Dendritic cell treated with granulocyte-macrophage colony-stimulating factor and Interleukin-4, amounts not matched to agents 40 ng/mL and 50 ng/mL, for 4 days (primary cell): Measurements from ENCODE around the gene CIAO3.

Experiments used
- H3K27ac Mint-ChIP-seq: one replicate; pipeline ENCODE4 v1.8.0; 2022; ENCODE audit warnings: mild to moderate bottlenecking, mixed read lengths
- H3K27me3 Mint-ChIP-seq: one replicate; pipeline ENCODE4 v1.8.0; 2022; ENCODE audit warnings: mild to moderate bottlenecking, mixed read lengths
- H3K36me3 Mint-ChIP-seq: one replicate; pipeline ENCODE4 v1.8.0; 2022; ENCODE audit warnings: low read depth, mixed read lengths
- H3K4me1 Mint-ChIP-seq: one replicate; pipeline ENCODE4 v1.8.0; 2022; ENCODE audit warnings: low read depth, mixed read lengths
- H3K4me3 Mint-ChIP-seq: one replicate; pipeline ENCODE4 v1.8.0; 2022; ENCODE audit warnings: mild to moderate bottlenecking, moderate library complexity, mixed read lengths
- H3K9me3 Mint-ChIP-seq: one replicate; pipeline ENCODE4 v1.8.0; 2022; ENCODE audit warnings: mixed read lengths
- intact Hi-C: fragments of 100-400 bp; cut with micrococcal nuclease; formaldehyde crosslinking; loops from one replicate; pipeline ENCODE4 v1.15.0; 2022

CIAO3 gene

GRCh38 chr16:689175-689897, 51.5 kb downstream of the CIAO3 start:
- Mint-ChIP-seq H3K27me3 (peaks cover 35% of the 10 kb centered on the region), H3K27ac (peak overlapping the region; percentile 93), H3K9me3 (no peaks in the 10 kb centered on the region), H3K4me1 (peaks cover 54% of the 10 kb centered on the region), H3K36me3 (peaks cover 42% of the 10 kb centered on the region), H3K4me3 (peak overlapping the region; percentile 97)
- intact Hi-C loops, result no loop called here

DNA sequence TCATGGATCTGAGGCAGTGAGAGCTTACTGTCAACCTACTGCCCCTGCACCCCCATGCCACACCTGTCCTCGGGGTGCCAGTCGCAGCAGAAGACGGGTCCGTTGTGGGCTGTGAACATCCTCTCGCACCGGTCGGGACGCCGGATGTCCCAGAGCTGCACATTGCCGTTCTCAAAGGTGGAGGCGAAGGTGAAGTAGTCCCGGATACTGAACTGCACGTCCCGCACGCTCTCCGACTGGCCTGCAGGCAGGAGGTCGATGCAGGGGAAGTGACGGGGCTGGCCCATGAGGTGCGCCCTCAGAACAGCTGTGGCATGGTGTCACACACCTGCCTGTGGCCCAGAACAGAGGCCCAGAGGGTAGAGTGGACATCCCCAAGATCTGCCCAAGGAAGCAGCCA, 53.3 kb downstream of the CIAO3 start:
- H3K4me3 Mint-ChIP-seq, result no peak overlapping the region
- H3K9me3 Mint-ChIP-seq, result no peaks in the 10 kb centered on the region
- peaks cover 63% of the 10 kb centered on the region for H3K4me1 Mint-ChIP-seq
- intact Hi-C loops, result no loop called here
- H3K36me3 Mint-ChIP-seq, result peaks cover 61% of the 10 kb centered on the region
- H3K27ac Mint-ChIP-seq, result no peak overlapping the region
- peaks cover 18% of the 10 kb centered on the region for H3K27me3 Mint-ChIP-seq

DNA sequence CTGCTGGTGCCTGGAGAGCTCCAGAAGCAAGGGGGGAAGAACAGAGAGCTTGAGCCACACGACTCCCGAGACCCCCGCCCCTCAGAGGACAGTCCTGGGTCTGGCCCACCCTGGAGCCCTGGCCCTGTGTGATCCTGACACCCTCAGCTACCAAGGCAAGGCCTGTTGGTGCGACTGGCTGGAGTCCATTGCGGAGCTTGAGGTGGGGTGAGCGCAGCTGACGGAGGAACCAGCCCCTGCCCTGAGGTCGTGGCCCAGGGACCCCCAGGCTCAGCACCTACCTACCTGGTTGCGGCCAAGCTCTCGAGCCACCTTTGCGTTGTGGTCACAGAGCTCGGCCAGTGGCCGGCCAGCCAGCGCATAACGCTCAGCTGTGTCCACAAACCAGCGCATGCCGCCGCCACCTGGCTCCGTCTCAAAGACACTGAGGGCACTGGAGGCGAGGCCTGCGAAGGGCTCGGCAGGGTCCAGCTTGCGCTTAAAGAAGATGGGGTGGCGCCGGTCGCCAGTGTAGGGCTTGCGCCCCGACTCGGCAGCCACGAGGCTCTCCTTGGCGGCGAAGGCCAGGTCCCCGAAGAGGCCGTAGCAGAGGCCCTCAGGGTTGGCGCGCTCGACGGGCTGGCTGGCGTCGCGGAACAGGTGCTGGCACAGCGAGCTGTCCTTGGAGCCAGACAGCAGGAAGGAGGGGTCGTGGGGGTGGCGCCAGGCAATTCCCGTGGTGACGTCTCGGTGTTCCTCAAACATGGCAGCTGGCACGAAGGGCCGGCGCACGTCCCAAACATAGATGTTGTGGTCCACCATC, 54.1 kb downstream of the CIAO3 start:
- Mint-ChIP-seq H3K36me3 (peaks cover 69% of the 10 kb centered on the region), H3K27ac (no peak overlapping the region), H3K4me1 (peaks cover 72% of the 10 kb centered on the region), H3K4me3 (no peak overlapping the region), H3K9me3 (no peaks in the 10 kb centered on the region), H3K27me3 (peaks cover 11% of the 10 kb centered on the region)
- intact Hi-C loops, result no loop called here

GRCh38 chr16:685967-686366, 54.8 kb downstream of the CIAO3 start:
- H3K4me3 Mint-ChIP-seq, result peak overlapping the region; percentile 17
- peaks cover 4% of the 10 kb centered on the region for H3K27me3 Mint-ChIP-seq
- H3K27ac Mint-ChIP-seq, result peak overlapping the region; percentile 87
- H3K4me1 Mint-ChIP-seq, result peaks cover 76% of the 10 kb centered on the region
- H3K36me3 Mint-ChIP-seq, result peaks cover 76% of the 10 kb centered on the region
- H3K9me3 Mint-ChIP-seq, result no peaks in the 10 kb centered on the region
- intact Hi-C loops, result no loop called here

- Mint-ChIP-seq H3K9me3 (no peaks in the 10 kb centered on the region), H3K27ac (peak overlapping the region; percentile 87), H3K27me3 (no peaks in the 10 kb centered on the region), H3K36me3 (peaks cover 77% of the 10 kb centered on the region), H3K4me1 (peaks cover 75% of the 10 kb centered on the region), H3K4me3 (no peak overlapping the region)
- intact Hi-C loops, result no loop called here
Measured at GRCh38 chr16:684961-685696, 55.7 kb downstream of the CIAO3 start.

DNA sequence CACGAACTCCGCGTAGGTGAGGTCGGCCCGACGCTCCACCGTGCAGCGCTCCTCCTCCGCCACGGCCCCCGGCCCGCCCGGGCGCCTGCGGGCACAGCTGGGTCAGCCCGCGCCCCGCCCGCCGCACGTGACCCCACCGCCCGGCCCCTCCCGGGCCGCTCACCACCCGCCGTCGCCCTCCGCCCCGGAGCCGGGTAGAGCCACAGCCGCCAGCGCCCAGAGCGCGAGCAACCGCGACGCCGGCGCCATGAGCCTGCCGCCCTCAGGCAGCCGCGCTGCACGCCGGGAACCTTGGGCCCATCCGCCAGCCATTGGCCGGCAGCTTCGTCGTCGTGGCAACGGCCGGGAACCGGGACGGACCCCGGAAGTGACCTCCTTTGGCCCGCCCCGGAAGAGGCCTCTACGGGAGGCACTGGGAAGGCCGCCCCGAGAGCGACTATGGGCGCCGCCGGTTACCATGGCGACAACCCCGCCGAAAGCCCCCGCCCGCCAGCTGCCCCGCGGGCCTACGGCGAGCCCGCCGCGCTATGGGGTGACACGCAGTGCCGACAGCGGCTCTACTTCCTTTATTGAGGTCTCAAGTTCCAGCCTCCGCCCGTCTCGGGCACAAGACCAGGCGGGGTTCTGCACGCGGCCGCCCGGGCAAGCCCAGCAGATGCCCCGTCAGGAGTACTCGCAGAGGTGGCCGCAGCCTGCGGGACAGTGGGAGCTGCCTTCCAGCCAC, 56.6 kb downstream of the CIAO3 start, which contains the start of gene JMJD8:
Gene JMJD8 (minus strand): TSS at position 264 of the 724 bp plus-strand sequence. CDS start 15 bp downstream, at position 249.
- no peaks in the 10 kb centered on the region for H3K9me3 Mint-ChIP-seq
- H3K36me3 Mint-ChIP-seq, result peaks cover 71% of the 10 kb centered on the region
- peaks cover 72% of the 10 kb centered on the region for H3K4me1 Mint-ChIP-seq
- H3K27me3 Mint-ChIP-seq, result no peaks in the 10 kb centered on the region
- peak within 1 kb of the TSS; percentile 87 for H3K27ac Mint-ChIP-seq
- H3K4me3 Mint-ChIP-seq, result peak within 1 kb of the TSS; percentile 84
- intact Hi-C loops, result no loop called here

DNA sequence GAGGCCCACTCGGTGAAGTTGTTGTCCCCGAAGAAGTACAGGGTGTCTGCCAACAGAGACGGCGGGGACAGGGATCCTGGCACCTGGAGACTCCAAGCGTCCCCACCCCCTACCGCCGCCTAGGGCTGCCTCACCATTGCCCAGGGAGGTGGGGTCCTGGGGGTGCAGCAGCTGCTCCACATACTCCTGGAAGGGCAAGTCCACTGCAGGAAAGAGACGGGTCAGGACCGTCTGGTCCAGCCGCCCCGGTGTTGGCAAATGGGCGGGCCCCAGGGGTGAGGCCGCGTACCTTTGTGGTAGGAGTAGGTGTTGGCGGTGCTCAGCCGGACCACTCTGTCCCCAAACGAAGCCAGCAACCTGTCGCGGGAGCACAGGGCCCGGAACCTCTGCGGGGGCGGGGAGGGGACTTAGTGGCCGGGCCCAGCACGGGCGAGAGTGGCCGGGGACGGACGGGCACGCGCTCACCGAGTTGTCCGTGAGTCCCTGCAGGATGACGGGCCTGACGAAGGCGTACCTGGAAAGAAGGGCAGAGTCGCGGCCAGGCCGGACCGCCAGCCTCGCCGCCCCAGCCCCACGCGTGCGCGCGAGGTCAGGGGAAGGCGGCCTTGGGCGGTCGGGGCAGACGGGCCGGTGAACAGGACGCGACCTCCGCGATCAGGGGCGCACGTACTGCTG, 57.3 kb downstream of the CIAO3 start:
- intact Hi-C loops, result no loop called here
- Mint-ChIP-seq H3K27me3 (no peaks in the 10 kb centered on the region), H3K4me1 (peaks cover 71% of the 10 kb centered on the region), H3K9me3 (no peaks in the 10 kb centered on the region), H3K36me3 (peaks cover 71% of the 10 kb centered on the region), H3K27ac (peak overlapping the region; percentile 87), H3K4me3 (peak overlapping the region; percentile 79)

DNA sequence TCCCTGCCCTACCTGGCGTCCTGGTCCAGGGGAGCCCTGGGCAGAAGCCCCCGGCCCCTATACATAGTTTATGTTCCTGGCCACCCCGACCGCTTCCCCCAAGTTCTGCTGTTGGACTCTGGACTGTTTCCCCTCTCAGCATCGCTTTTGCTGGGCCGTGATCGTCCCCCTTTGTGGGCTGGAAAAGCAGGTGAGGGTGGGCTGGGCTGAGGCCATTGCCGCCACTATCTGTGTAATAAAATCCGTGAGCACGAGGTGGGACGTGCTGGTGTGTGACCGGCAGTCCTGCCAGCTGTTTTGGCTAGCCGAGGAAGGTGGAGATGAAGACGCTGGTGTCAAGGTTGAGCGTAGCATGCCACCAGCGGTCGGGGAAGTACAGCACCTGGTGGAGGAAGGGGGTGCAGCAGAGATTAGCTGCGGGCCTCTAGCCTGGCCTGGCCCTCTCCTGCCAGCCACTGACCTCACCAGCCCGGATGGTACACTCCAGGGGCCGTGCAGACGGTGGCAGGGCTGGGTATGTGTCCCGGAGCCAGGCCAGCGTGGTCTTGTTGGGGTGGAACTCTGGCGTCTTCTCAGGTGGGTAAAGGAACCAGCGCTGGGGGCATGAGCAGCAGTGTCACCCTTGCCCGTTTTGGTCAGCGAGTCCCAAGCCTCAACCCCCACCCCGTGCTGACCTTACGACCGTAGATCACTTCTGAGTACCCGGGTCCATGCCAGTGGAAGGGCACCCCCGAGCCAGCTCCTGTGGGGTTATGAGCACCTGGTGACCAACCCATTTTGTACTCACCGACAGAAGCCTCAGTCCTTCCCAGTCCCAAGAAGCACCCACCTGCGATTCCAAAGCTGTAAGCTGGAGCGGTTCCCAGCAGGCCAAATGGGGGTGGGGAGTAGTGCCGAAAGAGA, 58.1 kb downstream of the CIAO3 start:
- peak overlapping the region; percentile 79 for H3K4me3 Mint-ChIP-seq
- H3K9me3 Mint-ChIP-seq, result no peaks in the 10 kb centered on the region
- peaks cover 6% of the 10 kb centered on the region for H3K27me3 Mint-ChIP-seq
- H3K4me1 Mint-ChIP-seq, result peaks cover 70% of the 10 kb centered on the region
- intact Hi-C loops, result no loop called here
- H3K27ac Mint-ChIP-seq, result peak overlapping the region; percentile 87
- peaks cover 70% of the 10 kb centered on the region for H3K36me3 Mint-ChIP-seq

DNA sequence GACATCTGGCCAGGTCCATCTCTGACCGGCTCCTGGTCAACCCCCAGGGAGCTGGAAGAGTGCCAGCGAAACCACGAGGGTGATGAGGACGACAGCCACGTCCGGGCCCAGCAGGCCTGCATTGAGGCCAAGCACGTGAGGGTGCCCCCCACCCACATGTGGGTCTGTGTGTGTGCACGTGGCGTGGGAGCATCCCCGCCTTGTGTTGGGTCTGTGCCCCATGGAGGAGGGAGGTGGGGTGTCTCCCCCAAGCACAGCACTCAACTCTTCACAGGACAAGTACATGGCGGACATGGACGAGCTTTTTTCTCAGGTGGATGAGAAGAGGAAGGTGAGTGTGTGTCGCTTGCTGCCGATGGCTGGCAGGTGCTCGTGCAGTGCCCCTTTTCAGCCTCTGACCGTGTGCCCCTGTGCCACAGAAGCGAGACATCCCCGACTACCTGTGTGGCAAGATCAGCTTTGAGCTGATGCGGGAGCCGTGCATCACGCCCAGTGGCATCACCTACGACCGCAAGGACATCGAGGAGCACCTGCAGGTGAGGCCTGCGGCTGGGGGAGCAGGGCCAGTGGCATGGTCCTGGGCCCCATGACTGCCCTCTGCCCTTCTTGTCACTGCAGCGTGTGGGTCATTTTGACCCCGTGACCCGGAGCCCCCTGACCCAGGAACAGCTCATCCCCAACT, 58.9 kb downstream of the CIAO3 start:
- no peaks in the 10 kb centered on the region for H3K9me3 Mint-ChIP-seq
- peaks cover 13% of the 10 kb centered on the region for H3K27me3 Mint-ChIP-seq
- H3K36me3 Mint-ChIP-seq, result peaks cover 61% of the 10 kb centered on the region
- H3K27ac Mint-ChIP-seq, result peak overlapping the region; percentile 88
- intact Hi-C loops, result no loop called here
- peaks cover 70% of the 10 kb centered on the region for H3K4me1 Mint-ChIP-seq
- peak overlapping the region; percentile 84 for H3K4me3 Mint-ChIP-seq

DNA sequence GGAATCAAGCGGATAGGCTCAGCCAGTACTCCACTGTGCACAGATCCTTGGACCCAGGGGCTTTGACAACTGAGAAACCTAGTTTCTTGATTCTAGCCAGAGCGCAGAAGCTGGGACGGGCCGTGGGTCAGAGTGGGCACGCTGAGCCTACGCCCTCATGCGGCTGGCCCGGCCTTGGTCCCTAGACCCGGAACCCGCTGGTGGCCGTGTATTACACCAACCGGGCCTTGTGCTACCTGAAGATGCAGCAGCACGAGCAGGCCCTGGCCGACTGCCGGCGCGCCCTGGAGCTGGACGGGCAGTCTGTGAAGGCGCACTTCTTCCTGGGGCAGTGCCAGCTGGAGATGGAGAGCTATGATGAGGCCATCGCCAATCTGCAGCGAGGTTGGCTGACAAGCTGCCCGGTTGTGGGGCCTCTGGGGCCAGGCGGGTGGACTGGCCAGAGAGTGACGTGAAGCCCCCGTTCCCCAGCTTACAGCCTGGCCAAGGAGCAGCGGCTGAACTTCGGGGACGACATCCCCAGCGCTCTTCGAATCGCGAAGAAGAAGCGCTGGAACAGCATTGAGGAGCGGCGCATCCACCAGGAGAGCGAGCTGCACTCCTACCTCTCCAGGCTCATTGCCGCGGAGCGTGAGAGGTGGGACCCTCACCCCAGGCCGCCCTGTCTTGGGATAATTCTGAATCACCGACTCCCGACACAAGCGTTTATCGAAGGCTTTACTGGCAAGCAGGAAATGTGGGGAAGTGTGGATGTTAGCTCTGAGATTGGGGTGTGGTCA, 59.6 kb downstream of the CIAO3 start:
- H3K27ac Mint-ChIP-seq, result peak overlapping the region; percentile 88
- H3K4me3 Mint-ChIP-seq, result peak overlapping the region; percentile 84

GRCh38 chr16:680625-680945, 60.2 kb downstream of the CIAO3 start:
- H3K27ac Mint-ChIP-seq, result peak overlapping the region; percentile 88
- peaks cover 26% of the 10 kb centered on the region for H3K27me3 Mint-ChIP-seq
- intact Hi-C loops, result no loop called here
- H3K4me1 Mint-ChIP-seq, result peaks cover 59% of the 10 kb centered on the region
- peaks cover 48% of the 10 kb centered on the region for H3K36me3 Mint-ChIP-seq
- peak overlapping the region; percentile 84 for H3K4me3 Mint-ChIP-seq
- H3K9me3 Mint-ChIP-seq, result no peaks in the 10 kb centered on the region

More for the DNA sequence above, 59.6 kb downstream of the CIAO3 start:
- H3K4me1 Mint-ChIP-seq, result peaks cover 64% of the 10 kb centered on the region
- H3K36me3 Mint-ChIP-seq, result peaks cover 54% of the 10 kb centered on the region
- H3K27me3 Mint-ChIP-seq, result peaks cover 21% of the 10 kb centered on the region
- intact Hi-C loops, result no loop called here
- no peaks in the 10 kb centered on the region for H3K9me3 Mint-ChIP-seq
